IMR-90 (cell line): ENCODE measurements around the gene IGSF22. TPM values are rescaled to one million over a fixed set of nuclear protein-coding genes. Genes with fewer than 3 reads are reported as not detected.

Source experiments
- ATAC-seq: fragments of 200-7000 bp; cut with Tn5 transposase; 2 replicates; pipeline ENCODE4 v1.9.1; 2020; ENCODE audit warnings: low read depth, mild to moderate bottlenecking, moderate library complexity
- BruUV-seq: library from RNA; stranded (reverse); fragments of 400-500 nt; replicated peaks from 2 replicates; lab custom pipeline; 2021; lab: Mats Ljungman, UMichigan
- CTCF ChIA-PET: fragments of 300-600 bp; formaldehyde crosslinking; extraction: SDS; loops from one replicate; lab custom pipeline; 2021; ENCODE audit warnings: antibody characterized with exemption; lab: Yijun Ruan, JAX
- POLR2A ChIA-PET: fragments of 300-600 bp; sonication (Branson Sonifier 250); formaldehyde crosslinking; loops from one replicate; lab custom pipeline; 2022; ENCODE audit warnings: antibody characterized with exemption; ENCODE audit not compliant: unreplicated experiment; lab: Charles Lee
- DNase-seq: peaks from one replicate; pipeline ENCODE4 v3.0.0; 2013
- H2AFZ ChIP-seq: replicated peaks from 2 replicates; pipeline ENCODE3; 2013; ENCODE audit warnings: low read length, mild to moderate bottlenecking; ENCODE audit not compliant: poor library complexity
- H2AK5ac ChIP-seq: 2 replicates; pipeline ENCODE4 v1.6.1; 2013; ENCODE audit warnings: low read depth, low read length, inconsistent platforms
- H2AK9ac ChIP-seq: replicated peaks from 2 replicates; pipeline ENCODE3; 2013; ENCODE audit warnings: mild to moderate bottlenecking, low read depth, low read length, moderate library complexity; ENCODE audit not compliant: poor library complexity
- H2BK120ac ChIP-seq: 2 replicates; pipeline ENCODE4 v1.6.1; 2013; ENCODE audit warnings: low read depth, low read length, inconsistent platforms
- H2BK15ac ChIP-seq: 3 replicates; pipeline ENCODE4 v1.6.1; 2013; ENCODE audit warnings: low read depth, low read length, inconsistent platforms
- H2BK20ac ChIP-seq: 2 replicates; pipeline ENCODE4 v1.6.1; 2013; ENCODE audit warnings: low read depth, mild to moderate bottlenecking, inconsistent platforms, low read length, moderate library complexity
- H2BK5ac ChIP-seq: 2 replicates; pipeline ENCODE4 v1.6.1; 2013; ENCODE audit warnings: mild to moderate bottlenecking, low read depth, low read length, inconsistent platforms; ENCODE audit not compliant: poor library complexity, severe bottlenecking
- H3K14ac ChIP-seq: replicated peaks from 2 replicates; pipeline ENCODE4 v1.6.1; 2013; ENCODE audit warnings: low read depth, low read length, inconsistent platforms
- H3K18ac ChIP-seq: 2 replicates; pipeline ENCODE4 v1.6.1; 2013; ENCODE audit warnings: low read depth, low read length, control low read depth
- H3K23ac ChIP-seq: 2 replicates; pipeline ENCODE4 v1.6.1; 2013; ENCODE audit warnings: low read depth, low read length, inconsistent platforms
- H3K27ac ChIP-seq: 2 replicates; pipeline ENCODE4 v1.5.1; 2013; ENCODE audit warnings: mild to moderate bottlenecking, control low read depth, low read length; ENCODE audit not compliant: insufficient read depth
- H3K27me3 ChIP-seq: 2 replicates; pipeline ENCODE4 v1.6.1; 2013; ENCODE audit warnings: low read length; ENCODE audit not compliant: control insufficient read depth, insufficient read depth
- H3K36me3 ChIP-seq: 2 replicates; pipeline ENCODE4 v1.6.1; 2013; ENCODE audit warnings: low read length, mixed read lengths; ENCODE audit not compliant: control insufficient read depth, insufficient read depth
- H3K4ac ChIP-seq: 2 replicates; pipeline ENCODE4 v1.6.1; 2013; ENCODE audit warnings: low read depth, low read length, inconsistent platforms
- H3K4me1 ChIP-seq: 2 replicates; pipeline ENCODE4 v1.6.1; 2013; ENCODE audit warnings: low read length, mixed read lengths; ENCODE audit not compliant: control insufficient read depth, insufficient read depth
- H3K4me2 ChIP-seq: 2 replicates; pipeline ENCODE4 v1.6.1; 2013; ENCODE audit warnings: low read depth, mild to moderate bottlenecking, control low read depth, low read length, moderate library complexity
- H3K4me3 ChIP-seq: 2 replicates; pipeline ENCODE4 v1.5.1; 2013; ENCODE audit warnings: low read depth, mild to moderate bottlenecking, control low read depth, low read length, moderate library complexity; ENCODE audit not compliant: insufficient read depth
- H3K56ac ChIP-seq: 2 replicates; pipeline ENCODE4 v1.6.1; 2013; ENCODE audit warnings: low read length, inconsistent platforms; ENCODE audit not compliant: insufficient read depth; ENCODE audit errors: extremely low read depth
- H3K79me1 ChIP-seq, 2 experiments: 2 replicates each; pipeline ENCODE4 v1.6.1; 2013; ENCODE audit warnings: low read length in 2 of 2, inconsistent platforms in 1 of 2, low read depth in 1 of 2
- H3K9ac ChIP-seq: 2 replicates; pipeline ENCODE4 v1.6.1; 2013; ENCODE audit warnings: low read depth, low read length, control low read depth
- H3K9me1 ChIP-seq: 2 replicates; pipeline ENCODE4 v1.6.1; 2013; ENCODE audit warnings: low read length, inconsistent platforms; ENCODE audit not compliant: insufficient read depth
- H3K9me3 ChIP-seq: 2 replicates; pipeline ENCODE4 v1.6.1; 2013; ENCODE audit warnings: low read length; ENCODE audit not compliant: control insufficient read depth, insufficient read depth
- H4K20me1 ChIP-seq: 2 replicates; pipeline ENCODE4 v1.6.1; 2013; ENCODE audit warnings: low read length, inconsistent platforms; ENCODE audit not compliant: insufficient read depth
- H4K5ac ChIP-seq: 2 replicates; pipeline ENCODE4 v1.6.1; 2013; ENCODE audit warnings: mild to moderate bottlenecking, low read depth, low read length, control low read depth
- H4K8ac ChIP-seq, 2 experiments: 2 replicates each; pipeline ENCODE4 v1.6.1; 2013; ENCODE audit warnings: low read depth in 2 of 2, low read length in 2 of 2, control low read depth in 1 of 2, inconsistent platforms in 1 of 2
- H4K91ac ChIP-seq: 2 replicates; pipeline ENCODE4 v1.6.1; 2013; ENCODE audit warnings: low read depth, low read length, inconsistent platforms; ENCODE audit not compliant: insufficient read depth
- FOS ChIP-seq: fragments of 150-350 bp; IDR thresholded peaks from 2 replicates; pipeline ENCODE4 v1.6.1; 2016; ENCODE audit warnings: low read depth, low read length
- MXI1 ChIP-seq: IDR thresholded peaks from 2 replicates; pipeline ENCODE4 v1.6.1; 2012; ENCODE audit warnings: low read depth, mild to moderate bottlenecking, low read length, moderate library complexity, borderline replicate concordance
- POLR2A ChIP-seq: IDR thresholded peaks from 2 replicates; pipeline ENCODE4 v1.6.1; 2012; ENCODE audit warnings: mild to moderate bottlenecking, low read depth, low read length
- RAD21 ChIP-seq: IDR thresholded peaks from 2 replicates; pipeline ENCODE4 v1.6.1; 2012; ENCODE audit warnings: low read length, improper control_type of control experiment
- RCOR1 ChIP-seq: IDR thresholded peaks from 2 replicates; pipeline ENCODE4 v1.6.1; 2012; ENCODE audit warnings: mild to moderate bottlenecking, low read length, improper control_type of control experiment; ENCODE audit not compliant: insufficient replicate concordance
- SMC3 ChIP-seq: fragments of 150-350 bp; IDR thresholded peaks from 2 replicates; pipeline ENCODE4 v1.6.1; 2016; ENCODE audit warnings: low read depth, mild to moderate bottlenecking, antibody characterized with exemption, low read length, moderate library complexity
- WGBS, 2 experiments: methylation state at CpG; one replicate each; pipeline versions ENCODE4 v1.1.5 to v1.1.7; 2013; ENCODE audit warnings: missing lambda C conversion rate in 2 of 2; ENCODE audit not compliant: insufficient read length in 1 of 2; ENCODE audit errors: extremely low coverage in 2 of 2; 5-methylcytosine and 5-hydroxymethylcytosine counted together
- dilution Hi-C: fragments of 300-500 bp; cut with HindIII; formaldehyde crosslinking; loops from one replicate; pipeline ENCODE4 v1.14.3; 2018; ENCODE audit warnings: low sequenced_read_pairs; ENCODE audit not compliant: unreplicated experiment
- in situ Hi-C: fragments of 300-500 bp; cut with MboI; formaldehyde crosslinking; loops from 3 replicates; pipeline ENCODE4 v1.14.3; 2019; ENCODE audit warnings: low sequenced_read_pairs, inconsistent platforms, mixed read lengths
- intact Hi-C: fragments of 100-400 bp; cut with micrococcal nuclease; formaldehyde crosslinking; loops from 2 replicates; pipeline ENCODE4 v1.10.0; 2022
- polyA plus RNA-seq, 3 experiments: library from polyadenylated mRNA; depleted of rRNA; stranded (reverse); fragments of >200 nt; gene quantifications; 2 replicates each; pipeline ENCODE4 v1.2.3, GENCODE V29; 2012; ENCODE audit warnings: low replicate concordance in 1 of 3
- total RNA-seq: library from RNA; depleted of rRNA; stranded (reverse); fragments of >200 nt; gene quantifications from 2 replicates; pipeline ENCODE4 v1.2.3, GENCODE V29; 2012
- TF ChIP-seq, protein P1 (sequence below): conservative IDR thresholded peaks from 2 replicates; pipeline ENCODE4 v1.5.1; 2012; ENCODE audit warnings: mild to moderate bottlenecking, low read depth, low read length, improper control_type of control experiment

Gene IGSF22
- total and polyA plus RNA-seq, 2 of the 4 experiments (the other 2 are of a cell fraction), result not detected

GRCh38 chr11:18722293-18722637 lies 3.7 kb downstream of the IGSF22 start:
- no peaks in the 10 kb centered on the region for H3K36me3 ChIP-seq
- no peak for TF ChIP-seq FOS
- no peak for TF ChIP-seq RCOR1
- TF ChIP-seq RAD21, result no peak
- TF ChIP-seq SMC3, result no peak
- TF ChIP-seq, protein P1, sequence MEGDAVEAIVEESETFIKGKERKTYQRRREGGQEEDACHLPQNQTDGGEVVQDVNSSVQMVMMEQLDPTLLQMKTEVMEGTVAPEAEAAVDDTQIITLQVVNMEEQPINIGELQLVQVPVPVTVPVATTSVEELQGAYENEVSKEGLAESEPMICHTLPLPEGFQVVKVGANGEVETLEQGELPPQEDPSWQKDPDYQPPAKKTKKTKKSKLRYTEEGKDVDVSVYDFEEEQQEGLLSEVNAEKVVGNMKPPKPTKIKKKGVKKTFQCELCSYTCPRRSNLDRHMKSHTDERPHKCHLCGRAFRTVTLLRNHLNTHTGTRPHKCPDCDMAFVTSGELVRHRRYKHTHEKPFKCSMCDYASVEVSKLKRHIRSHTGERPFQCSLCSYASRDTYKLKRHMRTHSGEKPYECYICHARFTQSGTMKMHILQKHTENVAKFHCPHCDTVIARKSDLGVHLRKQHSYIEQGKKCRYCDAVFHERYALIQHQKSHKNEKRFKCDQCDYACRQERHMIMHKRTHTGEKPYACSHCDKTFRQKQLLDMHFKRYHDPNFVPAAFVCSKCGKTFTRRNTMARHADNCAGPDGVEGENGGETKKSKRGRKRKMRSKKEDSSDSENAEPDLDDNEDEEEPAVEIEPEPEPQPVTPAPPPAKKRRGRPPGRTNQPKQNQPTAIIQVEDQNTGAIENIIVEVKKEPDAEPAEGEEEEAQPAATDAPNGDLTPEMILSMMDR, result no peak
- TF ChIP-seq MXI1, result no peak
- TF ChIP-seq POLR2A, result no peak
- no peak overlapping the region for H3K18ac ChIP-seq
- no peak overlapping the region for H3K23ac ChIP-seq
- no peak overlapping the region for H3K56ac ChIP-seq
- intact Hi-C loops, result no loop called here
- no peak overlapping the region for H3K14ac ChIP-seq
- no peak overlapping the region for H4K91ac ChIP-seq
- no peak overlapping the region for H2AK9ac ChIP-seq
- H3K27me3 ChIP-seq, result peaks cover 11% of the 10 kb centered on the region; the same call in 1 of the 2 replicates
- H3K4me3 ChIP-seq, result no peak overlapping the region
- no peak overlapping the region for H4K5ac ChIP-seq
- no peaks in the 10 kb centered on the region for H3K9me3 ChIP-seq
- no peak overlapping the region for H4K8ac ChIP-seq
- H3K79me1 ChIP-seq, result no peaks in the 10 kb centered on the region
- H2BK20ac ChIP-seq, result no peak overlapping the region
- no peaks in the 10 kb centered on the region for H3K4me1 ChIP-seq
- no peaks in the 10 kb centered on the region for H3K9me1 ChIP-seq
- H4K20me1 ChIP-seq, result no peaks in the 10 kb centered on the region
- no peak overlapping the region for H2BK5ac ChIP-seq
- DNase-seq, result no peak
- H3K4me2 ChIP-seq, result no peak overlapping the region
- BruUV-seq, result no TSS peak
- H2BK15ac ChIP-seq, result no peak overlapping the region
- WGBS, 2 experiments, result no CpG with 5 or more reads among the region's 1 CpG
- H3K27ac ChIP-seq, result no peak overlapping the region
- ChIA-PET POLR2A (no interaction called here), CTCF (interaction anchor here (0.6 to 1.4 kb wide), 14 partner anchors 9 to 835 kb away, joined by 3 to 8 read pairs (median 4); no protein-coding TSS in a partner anchor)
- no peak overlapping the region for H2AK5ac ChIP-seq
- H3K4ac ChIP-seq, result no peak overlapping the region
- no peak overlapping the region for H2AFZ ChIP-seq
- no peak for ATAC-seq
- in situ Hi-C loops, result no loop called here
- no peak overlapping the region for H3K9ac ChIP-seq
- dilution Hi-C loops, result no loop called here
- no peak overlapping the region for H2BK120ac ChIP-seq
